Stimulated activated CD8-positive, alpha-beta memory T cell treated with anti-CD3 and anti-CD28 coated beads, Interleukin-15, amount 100 ng/mL, for 48 hours (primary cell): ENCODE measurements around the gene DRGX.

Experiments
- DNase-seq, 2 donors: peaks; one replicate each; pipeline ENCODE4 v3.0.0-alpha.2; 2020; ENCODE audit warnings: low read depth in 2 of 2

The DRGX gene

GRCh38 chr10:49338604-49339003, 57.3 kb downstream of the DRGX start:
- DNase-seq: no peak

DNA sequence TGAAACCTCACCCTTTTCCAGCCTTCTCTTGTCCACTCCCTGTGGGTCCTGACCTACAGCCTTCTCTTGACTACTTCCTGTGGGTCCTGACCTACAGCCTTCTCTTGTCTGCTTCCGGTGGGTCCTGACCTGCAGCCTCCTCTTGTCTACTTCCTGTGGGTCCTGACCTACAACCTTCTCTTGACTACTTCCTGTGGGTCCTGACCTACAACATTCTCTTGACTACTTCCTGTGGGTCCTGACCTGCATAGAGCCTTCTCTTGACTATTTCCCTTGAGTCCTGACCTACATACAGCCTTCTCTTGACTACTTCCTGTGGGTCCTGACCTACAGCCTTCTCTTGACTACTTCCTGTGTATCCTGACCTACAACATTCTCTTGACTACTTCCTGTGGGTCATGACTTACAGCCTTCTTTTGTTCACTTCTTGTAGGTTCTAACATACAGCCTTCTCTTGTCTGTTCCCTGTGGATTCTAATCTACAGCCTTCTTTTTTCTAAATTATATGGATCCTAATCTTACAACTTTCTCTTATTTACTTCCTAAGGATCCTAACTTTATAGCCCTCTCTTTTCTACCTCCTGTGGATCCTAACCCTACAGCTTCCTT, 60.4 kb downstream of the DRGX start:
- DNase-seq: no peak

GRCh38 chr10:49334964-49335363, 60.9 kb downstream of the DRGX start:
- no peak for DNase-seq

GRCh38 chr10:49333192-49333591, 62.7 kb downstream of the DRGX start:
- DNase-seq: no peak

DNA sequence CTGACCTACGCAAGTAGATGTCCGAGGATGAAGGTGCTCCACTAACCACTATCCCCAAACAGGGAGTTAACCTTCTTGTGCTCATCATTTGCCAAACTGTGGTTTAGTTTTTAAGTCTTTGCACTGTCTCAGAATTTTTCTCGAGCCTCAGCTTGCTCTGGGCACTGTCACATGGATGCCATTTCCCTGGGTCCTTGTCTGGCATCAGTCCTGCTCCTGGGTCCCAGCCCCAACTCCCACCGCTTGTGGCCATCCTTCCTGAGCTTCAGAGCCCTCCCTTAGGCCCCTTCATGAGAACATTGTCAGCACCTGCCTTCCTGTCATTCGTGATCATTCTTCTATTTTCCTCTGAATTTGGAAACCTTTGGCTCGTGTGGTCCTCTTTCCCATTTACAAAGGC, 63.1 kb downstream of the DRGX start:
- DNase-seq: no peak

- no peak for DNase-seq
These were observed 63.6 kb downstream of the DRGX start for GRCh38 chr10:49332333-49332732.

DNA sequence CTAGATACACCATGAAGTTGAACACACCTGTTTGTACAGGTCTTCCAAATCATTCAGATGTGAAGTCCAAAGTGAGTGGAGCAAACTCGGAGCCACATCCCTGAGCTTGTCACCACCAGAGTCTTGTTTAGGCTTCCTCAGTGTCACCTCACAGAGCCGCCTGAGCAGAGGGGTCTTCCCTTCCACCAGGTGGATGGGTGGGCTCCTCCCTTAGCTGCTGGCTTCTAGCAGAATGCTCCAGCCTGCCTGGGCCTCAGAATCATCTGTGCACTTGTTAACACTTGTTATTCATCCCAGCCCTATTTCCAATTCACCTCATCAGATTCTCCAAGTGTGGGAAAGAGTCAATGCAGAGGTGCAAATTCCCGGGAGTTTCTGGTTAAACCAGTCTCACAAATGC, 64.5 kb downstream of the DRGX start:
- no peak for DNase-seq

- no peak for DNase-seq
These were observed 65.7 kb downstream of the DRGX start for GRCh38 chr10:49330127-49330665.

DNA sequence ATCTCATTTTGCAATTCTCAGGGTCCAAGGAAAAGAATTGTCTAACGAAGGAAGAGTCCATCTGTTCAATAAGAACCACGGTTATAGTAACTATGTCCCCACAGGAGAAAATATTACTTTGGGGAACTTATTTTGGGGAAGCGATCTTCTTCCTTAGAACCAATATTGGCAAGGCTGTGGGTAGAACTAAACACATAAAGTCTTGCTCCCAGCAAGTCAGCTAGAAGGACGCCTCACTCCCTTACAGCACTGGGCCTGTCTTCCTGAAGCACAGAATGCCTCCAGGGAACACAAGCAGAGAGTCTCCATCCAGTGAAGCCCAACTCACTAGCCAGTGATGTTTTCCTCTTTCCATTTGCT, 66.8 kb downstream of the DRGX start:
- DNase-seq: no peak

DNA sequence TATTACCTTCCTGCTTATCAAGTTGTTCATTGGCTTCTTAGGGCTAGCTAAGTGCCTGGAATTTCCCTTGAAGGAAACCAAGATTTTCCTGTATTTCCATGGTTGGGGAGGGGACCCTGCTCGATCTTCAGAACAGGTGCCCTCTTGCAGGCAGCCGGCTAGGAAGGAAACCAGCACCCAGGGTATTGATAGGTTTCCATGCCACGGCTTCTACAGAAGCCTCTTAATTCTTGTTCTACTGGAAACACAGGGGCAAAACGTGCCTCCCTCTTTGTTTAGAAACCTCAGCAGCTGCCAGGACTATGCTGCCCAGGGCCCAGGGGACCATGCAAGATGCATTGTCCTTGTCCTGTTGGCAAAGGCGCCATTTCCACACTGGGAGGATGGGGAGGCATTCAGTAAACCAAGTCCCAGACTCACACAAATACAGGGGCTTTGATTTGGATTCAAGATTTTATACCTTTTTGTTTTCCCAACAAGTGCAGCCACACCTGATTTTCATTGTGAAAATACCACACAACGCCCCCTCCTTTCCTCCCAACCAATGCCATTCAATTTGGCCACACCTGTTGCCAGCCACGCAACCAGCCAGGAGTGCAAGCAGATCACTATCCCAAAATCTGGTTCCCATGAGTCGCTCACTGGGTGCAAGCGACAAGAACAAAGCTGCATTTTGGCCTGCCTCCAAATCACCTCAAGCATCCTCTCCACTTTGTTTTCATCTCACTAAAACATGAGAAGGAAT, 67.3 kb downstream of the DRGX start:
- DNase-seq: no peak

DNA sequence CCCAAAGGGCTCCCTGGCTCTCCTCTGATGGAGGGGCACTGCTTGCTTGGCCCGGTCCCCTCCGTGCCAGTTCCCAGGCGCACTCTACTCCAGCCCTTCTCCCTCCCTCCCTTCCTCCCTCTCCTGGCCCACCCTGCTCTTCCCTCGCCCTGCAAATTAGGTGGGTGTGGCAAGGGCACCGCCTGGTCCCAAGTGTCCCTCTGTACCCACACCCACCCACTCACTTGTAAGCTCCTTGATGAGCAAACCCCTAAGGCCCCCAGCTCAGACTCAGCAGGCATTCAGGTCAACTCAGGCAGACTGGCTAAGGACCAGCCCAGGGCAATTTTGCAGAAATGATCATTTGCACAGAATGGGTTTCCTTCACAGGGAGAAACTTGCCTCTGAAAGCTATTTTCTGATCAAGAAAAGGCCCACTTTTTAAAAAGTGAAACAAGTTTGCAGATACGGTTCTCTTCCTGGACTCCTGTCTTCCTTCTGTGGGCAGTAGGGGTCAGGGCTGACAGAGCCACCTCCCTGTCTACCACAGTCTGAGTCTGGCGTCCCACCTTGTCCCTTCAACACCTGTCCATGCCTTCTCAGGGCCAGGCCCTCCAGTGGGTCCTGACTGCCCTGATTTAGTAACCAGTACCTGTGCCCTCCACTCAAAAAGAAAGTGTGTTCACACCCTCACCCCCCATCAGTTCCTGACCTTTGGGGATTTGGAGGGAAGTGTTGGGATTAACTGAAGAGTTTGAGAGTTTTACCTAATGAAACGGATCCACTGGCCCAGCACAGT, 68.7 kb downstream of the DRGX start:
- DNase-seq: no peak

GRCh38 chr10:49325916-49326783, 69.7 kb downstream of the DRGX start:
- no peak for DNase-seq

DNA sequence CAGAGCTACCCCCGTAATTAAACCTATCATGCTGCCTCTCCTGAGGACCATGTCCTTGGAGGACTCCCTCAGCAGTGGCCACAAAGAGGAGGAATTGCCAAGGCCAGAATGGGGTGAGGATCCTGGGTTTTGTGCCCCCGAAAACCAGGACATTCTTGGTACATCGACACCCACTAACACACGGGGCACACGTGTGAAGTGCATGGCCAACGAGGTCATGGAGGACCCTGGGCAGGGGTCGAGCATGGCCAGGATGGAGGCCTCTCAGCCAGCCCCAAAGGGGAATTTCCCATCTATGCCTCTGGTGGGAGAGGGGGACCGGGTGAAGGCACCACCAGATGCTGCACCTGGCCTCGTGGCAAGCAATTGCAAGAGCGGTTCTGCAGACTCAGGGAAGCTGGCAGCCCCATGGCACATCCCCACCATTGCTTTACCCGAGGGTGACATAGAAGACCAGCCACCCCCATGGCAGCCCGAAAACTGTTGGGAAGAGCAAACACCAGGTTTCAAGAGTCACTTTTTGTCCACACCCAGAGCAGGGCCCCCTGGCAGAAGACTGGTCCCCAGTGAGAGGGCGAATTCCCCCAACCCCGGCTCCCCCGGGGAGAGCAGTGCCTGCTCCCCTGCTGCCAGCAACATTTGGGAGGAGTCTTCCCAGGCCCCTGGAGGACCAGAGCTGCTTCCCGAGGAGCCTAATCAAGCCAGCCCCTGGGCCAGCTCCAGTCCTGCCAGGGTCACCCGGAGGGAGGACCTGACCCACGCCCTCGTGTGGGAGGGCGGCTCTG, 70.6 kb downstream of the DRGX start:
- DNase-seq: no peak

DNA sequence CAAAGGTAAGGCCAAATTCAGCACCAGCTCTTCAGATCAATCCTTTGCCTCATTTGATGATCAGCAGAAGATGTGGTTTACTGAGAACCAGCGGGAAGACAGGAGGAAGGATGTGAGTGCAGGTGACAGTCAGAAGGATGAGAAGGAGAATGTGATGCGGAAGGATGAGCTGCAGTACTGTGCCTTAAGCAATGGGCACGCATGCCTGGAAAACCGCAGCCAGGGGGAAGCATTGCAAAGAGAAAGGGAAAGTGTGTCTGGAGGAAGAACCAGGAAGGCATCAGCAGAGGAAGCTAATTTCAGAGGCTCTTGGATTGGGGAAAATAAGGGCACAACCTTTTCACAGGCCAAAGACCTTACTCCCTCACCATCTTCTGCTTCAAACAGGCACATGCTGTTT, 71.2 kb downstream of the DRGX start:
- no peak for DNase-seq

DNA sequence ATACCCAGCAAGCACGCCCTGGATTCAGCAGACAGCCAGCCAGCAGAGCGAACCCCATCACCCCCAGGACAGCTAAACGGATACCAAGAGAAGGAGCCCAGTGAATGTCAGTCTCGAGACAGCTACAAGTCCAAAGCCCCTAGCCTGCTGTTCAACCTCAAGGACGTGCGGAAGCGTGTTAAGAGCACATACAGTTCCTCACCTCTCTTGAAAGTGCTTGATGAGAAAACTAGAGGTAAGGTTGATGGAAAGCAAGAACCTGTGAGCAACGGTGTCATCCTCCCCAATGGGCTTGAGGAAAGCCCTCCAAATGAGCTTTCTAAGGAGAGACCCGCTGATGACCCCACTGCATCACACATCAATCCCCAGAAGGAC, 72.0 kb downstream of the DRGX start:
- DNase-seq: no peak

DNA sequence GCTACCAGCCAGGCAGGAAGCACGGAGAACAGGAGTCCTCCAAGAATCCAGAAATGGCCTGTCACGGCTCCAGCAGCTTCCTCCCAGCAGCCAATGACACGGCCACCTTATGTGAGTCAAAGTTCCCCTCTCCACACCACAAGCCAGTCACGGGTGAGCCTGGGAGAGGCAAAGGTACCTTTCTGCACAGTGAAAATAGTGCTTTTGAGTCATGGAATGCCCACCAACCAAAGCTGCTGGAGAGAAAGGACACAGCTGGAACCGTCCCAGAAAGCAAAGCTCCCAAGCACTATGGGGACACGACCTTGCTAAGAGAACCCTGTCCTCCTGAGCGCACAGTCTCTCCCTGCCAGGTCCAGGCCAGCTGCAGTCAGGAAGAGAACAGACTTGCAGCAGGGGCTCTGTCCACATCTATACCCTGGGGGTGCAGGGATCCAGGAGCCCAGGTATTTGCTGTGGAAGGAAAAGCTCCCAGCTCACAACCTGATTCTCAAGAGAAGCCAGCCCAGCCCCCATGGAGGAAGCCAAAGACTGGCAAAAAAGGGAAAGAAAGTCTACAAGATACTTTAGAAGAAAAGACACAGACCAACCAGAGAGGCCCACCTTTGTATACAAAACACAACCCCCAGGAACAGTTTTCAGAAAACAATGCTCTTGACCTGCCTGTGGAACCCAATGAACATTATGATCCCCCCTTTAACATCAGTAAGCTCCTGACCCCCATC, 72.6 kb downstream of the DRGX start:
- no peak for DNase-seq

DNA sequence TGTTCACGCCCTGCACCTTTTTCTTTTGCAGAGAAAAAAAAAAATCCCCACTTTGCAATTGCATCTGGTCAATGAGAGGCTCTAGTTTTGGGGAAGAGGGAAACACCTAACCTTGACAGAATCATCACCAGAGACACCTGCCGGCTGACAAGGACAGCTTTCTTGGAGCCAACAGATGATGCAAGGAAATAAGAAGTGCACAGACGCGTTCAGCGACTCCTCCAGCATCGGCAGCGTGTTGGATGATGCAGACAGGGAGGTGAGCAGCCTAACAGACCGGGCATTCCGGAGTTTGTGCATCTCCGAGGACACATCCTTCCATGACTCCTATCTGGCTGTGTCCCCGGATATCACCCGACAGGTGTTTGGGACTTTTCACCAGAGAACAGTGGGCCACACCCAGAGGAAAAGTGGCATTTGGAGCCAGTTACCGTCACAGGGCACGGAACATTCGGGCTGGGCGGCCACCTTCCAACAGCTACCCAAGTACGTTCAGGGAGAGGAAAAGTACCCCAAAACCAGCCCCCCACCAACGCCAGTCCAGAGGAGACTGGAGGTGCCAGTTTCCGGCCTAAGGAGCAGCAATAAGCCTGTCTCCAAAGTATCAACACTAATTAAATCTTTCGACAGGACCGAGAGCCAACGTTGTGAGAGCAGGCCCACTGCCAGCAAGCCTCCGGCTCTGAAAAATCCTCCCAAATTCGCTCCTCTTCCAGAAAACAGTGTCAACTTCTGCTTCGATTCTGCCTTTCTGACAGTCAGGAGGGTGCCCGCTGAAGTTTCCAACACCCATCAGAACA, 73.3 kb downstream of the DRGX start:
- no peak for DNase-seq

GRCh38 chr10:49321021-49321420, 74.9 kb downstream of the DRGX start:
- no peak for DNase-seq

GRCh38 chr10:49320191-49320590, 75.7 kb downstream of the DRGX start:
- no peak for DNase-seq

DNA sequence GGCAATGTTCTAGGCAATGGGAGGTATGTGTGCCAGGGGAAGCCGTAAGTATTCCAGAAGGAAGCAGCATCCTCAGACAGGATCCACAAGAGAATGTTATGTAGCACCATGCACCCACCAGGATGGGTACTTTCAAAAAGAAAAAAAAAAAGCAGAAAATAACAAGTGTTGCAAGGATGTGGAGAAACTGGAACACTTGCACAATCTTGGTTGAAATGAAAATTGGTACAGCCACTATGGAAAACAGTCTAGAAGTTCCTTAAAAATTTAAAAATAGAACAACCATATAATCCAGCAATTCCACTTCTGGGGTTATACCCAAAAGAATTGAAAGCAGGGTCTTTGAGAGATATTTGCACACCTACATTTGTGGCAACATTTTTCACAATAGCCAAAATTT, 76.7 kb downstream of the DRGX start:
- no peak for DNase-seq
